Osteoblast (primary cell): ENCODE results near the gene NBPF11. TPM values are rescaled to one million over a fixed set of nuclear protein-coding genes. Genes with fewer than 3 reads are reported as not detected.
"Not testable (repeated sequence)": the region's sequence is repeated elsewhere in the genome, so short reads cannot be mapped to it uniquely, and the experiment has no call there.

Experiments used
- DNase-seq: peaks from one replicate; pipeline ENCODE4 v3.0.0; 2011; ENCODE audit warnings: low spot score, mixed read lengths; ENCODE audit not compliant: insufficient read length; ENCODE audit errors: missing footprints
- H2AFZ ChIP-seq: 2 replicates; pipeline ENCODE4 v1.6.0; 2011; ENCODE audit warnings: mild to moderate bottlenecking, low read length
- H3K27ac ChIP-seq: 2 replicates; pipeline ENCODE4 v1.5.1; 2011; ENCODE audit warnings: mild to moderate bottlenecking, low read depth, low read length, moderate library complexity
- H3K27me3 ChIP-seq: 2 replicates; pipeline ENCODE4 v1.6.0; 2012; ENCODE audit warnings: mild to moderate bottlenecking, control low read depth, inconsistent platforms, low read length, moderate library complexity; ENCODE audit not compliant: insufficient read depth
- H3K36me3 ChIP-seq: 2 replicates; pipeline ENCODE4 v1.5.1; 2011; ENCODE audit warnings: mild to moderate bottlenecking, low read length, control low read depth, moderate library complexity; ENCODE audit not compliant: insufficient read depth
- H3K4me1 ChIP-seq: 2 replicates; pipeline ENCODE4 v1.5.1; 2011; ENCODE audit warnings: mild to moderate bottlenecking, low read length, control low read depth, moderate library complexity; ENCODE audit not compliant: insufficient read depth
- H3K4me2 ChIP-seq: 2 replicates; pipeline ENCODE4 v1.6.0; 2011; ENCODE audit warnings: mild to moderate bottlenecking, low read length; ENCODE audit not compliant: insufficient read depth
- H3K4me3 ChIP-seq: fragments of 200-600 bp; sonication (generic); 3 replicates; pipeline ENCODE4 v1.5.1; 2012; ENCODE audit warnings: mild to moderate bottlenecking, low read length, inconsistent platforms; ENCODE audit not compliant: insufficient read depth
- H3K79me2 ChIP-seq: 2 replicates; pipeline ENCODE4 v1.6.0; 2012; ENCODE audit warnings: mild to moderate bottlenecking, low read length, control low read depth, inconsistent platforms; ENCODE audit not compliant: insufficient read depth
- H3K9me3 ChIP-seq: 2 replicates; pipeline ENCODE4 v1.5.1; 2011; ENCODE audit warnings: low read depth, low read length, control low read depth
- H4K20me1 ChIP-seq: 2 replicates; pipeline ENCODE4 v1.6.0; 2012; ENCODE audit warnings: mild to moderate bottlenecking, low read length, control low read depth; ENCODE audit not compliant: insufficient read depth
- CTCF ChIP-seq: IDR thresholded peaks from 2 replicates; pipeline ENCODE4 v1.5.1; 2011; ENCODE audit warnings: mild to moderate bottlenecking, low read depth, low read length, moderate library complexity; ENCODE audit errors: extremely low read depth
- total RNA-seq: library from RNA; depleted of rRNA; stranded (reverse); fragments of >200 nt; gene quantifications from 2 replicates; pipeline ENCODE4 v1.2.3, GENCODE V29; 2012

The NBPF11 gene
- total RNA-seq, 1 donor: 6.9 TPM

- not testable (repeated sequence) for H3K79me2 ChIP-seq
These were observed 13.5 kb downstream of the NBPF11 start for GRCh38 chr1:148138606-148139005.

GRCh38 chr1:148122341-148122740 lies 29.7 kb downstream of the NBPF11 start:
- not testable (repeated sequence) for H3K9me3 ChIP-seq, DNase-seq, H3K27ac ChIP-seq, H3K79me2 ChIP-seq, H3K4me2 ChIP-seq, H2AFZ ChIP-seq, H3K36me3 ChIP-seq, H3K4me3 ChIP-seq, H3K27me3 ChIP-seq, H4K20me1 ChIP-seq, H3K4me1 ChIP-seq

More at GRCh38 chr1:148138606-148139005, 13.5 kb downstream of the NBPF11 start:
- H3K36me3 ChIP-seq, H4K20me1 ChIP-seq, H3K4me2 ChIP-seq, H3K27me3 ChIP-seq, DNase-seq, H3K27ac ChIP-seq, H3K9me3 ChIP-seq, H3K4me3 ChIP-seq, H3K4me1 ChIP-seq, H2AFZ ChIP-seq: not testable (repeated sequence)

GRCh38 chr1:148120395-148120794 lies 31.7 kb downstream of the NBPF11 start:
- not testable (repeated sequence) for H3K79me2 ChIP-seq, H3K4me2 ChIP-seq, DNase-seq, H3K4me1 ChIP-seq, H3K4me3 ChIP-seq, H4K20me1 ChIP-seq, H3K27me3 ChIP-seq, H3K36me3 ChIP-seq, H3K9me3 ChIP-seq, H3K27ac ChIP-seq, H2AFZ ChIP-seq
- peak; percentile 17 for TF ChIP-seq CTCF

- not testable (repeated sequence) for H3K9me3 ChIP-seq, H3K27ac ChIP-seq, DNase-seq, H3K4me2 ChIP-seq, H3K36me3 ChIP-seq, H3K4me1 ChIP-seq, H3K27me3 ChIP-seq, H3K79me2 ChIP-seq, H3K4me3 ChIP-seq, H2AFZ ChIP-seq, H4K20me1 ChIP-seq
These were observed 56.3 kb downstream of the NBPF11 start for GRCh38 chr1:148095732-148096131.

- not testable (repeated sequence) for H3K79me2 ChIP-seq, H3K27me3 ChIP-seq, H3K9me3 ChIP-seq, DNase-seq, H4K20me1 ChIP-seq, H3K4me1 ChIP-seq, H3K4me2 ChIP-seq, H3K36me3 ChIP-seq, H3K27ac ChIP-seq, H3K4me3 ChIP-seq, H2AFZ ChIP-seq
These were observed 65.9 kb downstream of the NBPF11 start for GRCh38 chr1:148086196-148086595.

GRCh38 chr1:148081205-148081604 lies 70.9 kb downstream of the NBPF11 start:
- not testable (repeated sequence) for H3K4me2 ChIP-seq, H2AFZ ChIP-seq, H3K4me3 ChIP-seq, H3K36me3 ChIP-seq, H3K27me3 ChIP-seq, DNase-seq, H3K79me2 ChIP-seq, H4K20me1 ChIP-seq, H3K4me1 ChIP-seq, H3K9me3 ChIP-seq, H3K27ac ChIP-seq

- not testable (repeated sequence) for H3K27ac ChIP-seq, H3K4me3 ChIP-seq, H3K4me1 ChIP-seq, H4K20me1 ChIP-seq, H3K4me2 ChIP-seq, H3K79me2 ChIP-seq, DNase-seq, H2AFZ ChIP-seq, H3K27me3 ChIP-seq, H3K9me3 ChIP-seq, H3K36me3 ChIP-seq
These were observed 73.2 kb downstream of the NBPF11 start for GRCh38 chr1:148078632-148079519.

DNA sequence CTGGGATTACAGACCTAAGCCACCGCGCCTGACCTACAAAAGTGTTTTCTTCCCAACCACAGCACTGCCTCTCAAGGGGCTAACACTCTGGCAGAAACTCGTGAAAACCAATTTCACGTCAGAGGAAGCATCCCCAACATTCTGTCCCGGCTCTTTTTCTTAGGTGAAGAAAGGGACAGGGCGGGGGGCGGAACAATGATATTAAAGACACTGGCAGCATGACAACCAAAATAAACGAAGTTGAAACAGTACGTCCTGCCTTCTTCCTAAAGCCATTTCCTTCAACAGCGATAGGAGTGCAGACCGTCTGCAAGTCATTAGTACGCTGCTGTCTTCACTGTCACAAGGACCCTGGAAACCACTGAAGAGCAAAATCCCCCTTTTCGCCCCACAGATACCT lies 74.0 kb downstream of the NBPF11 start:
- not testable (repeated sequence) for DNase-seq, H4K20me1 ChIP-seq, H3K4me2 ChIP-seq, H2AFZ ChIP-seq, H3K4me3 ChIP-seq, H3K9me3 ChIP-seq, H3K36me3 ChIP-seq, H3K79me2 ChIP-seq, H3K4me1 ChIP-seq, H3K27me3 ChIP-seq, H3K27ac ChIP-seq
